Activated T-helper 17 cell treated with anti-CD3 and anti-CD28 coated beads, Interleukin-2, amount 50 U/mL, for 72 hours (primary cell): ENCODE data around the gene CHRNE. TPM values are rescaled to one million over a fixed set of nuclear protein-coding genes. Genes with fewer than 3 reads are reported as not detected.
"Not testable (repeated sequence)": the region's sequence is repeated elsewhere in the genome, so short reads cannot be mapped to it uniquely, and the experiment has no call there.

Experiments used
- ATAC-seq: fragments of 150-1000 bp; cut with Tn5 transposase; replicated peaks from 2 replicates; pipeline ENCODE4 v1.10.0; 2021; ENCODE audit warnings: mild to moderate bottlenecking, moderate library complexity
- H3K27ac Mint-ChIP-seq: one replicate; pipeline ENCODE4 v1.8.0; 2022; ENCODE audit warnings: mixed read lengths
- H3K27me3 Mint-ChIP-seq: one replicate; pipeline ENCODE4 v1.8.0; 2022; ENCODE audit warnings: mixed read lengths
- H3K36me3 Mint-ChIP-seq: one replicate; pipeline ENCODE4 v1.8.0; 2022; ENCODE audit warnings: low read depth, mild to moderate bottlenecking, mixed read lengths
- H3K4me1 Mint-ChIP-seq: one replicate; pipeline ENCODE4 v1.8.0; 2022; ENCODE audit warnings: mixed read lengths
- H3K4me3 Mint-ChIP-seq: one replicate; pipeline ENCODE4 v1.8.0; 2022; ENCODE audit warnings: mild to moderate bottlenecking, mixed read lengths
- H3K9me3 Mint-ChIP-seq: one replicate; pipeline ENCODE4 v1.8.0; 2022; ENCODE audit warnings: mixed read lengths
- total RNA-seq, 2 donors: library from RNA; stranded (reverse); gene quantifications; one replicate each; pipeline ENCODE4 v1.2.3, GENCODE V29; 2022

The CHRNE gene
- total RNA-seq, 2 donors from 2014 or later, result 0.35 to 0.69 TPM

DNA sequence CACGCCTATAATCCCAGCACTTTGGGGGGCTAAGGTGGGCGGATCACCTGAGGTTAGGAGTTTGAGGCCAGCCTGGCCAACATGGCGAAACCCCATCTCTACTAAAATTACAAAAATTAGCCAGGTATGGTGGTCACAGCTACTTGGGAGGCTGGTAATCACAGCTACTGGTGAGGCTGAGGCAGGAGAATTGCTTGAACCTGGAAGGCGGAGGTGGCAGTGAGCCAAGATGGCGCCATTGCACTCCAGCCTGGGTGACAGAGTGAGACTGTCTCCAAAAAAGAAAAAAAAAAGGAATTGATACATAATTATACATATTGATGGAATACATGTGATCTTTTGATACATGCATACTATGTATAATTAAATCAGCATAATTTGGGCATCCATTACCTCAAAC is 35.4 kb downstream of the CHRNE start:
- not testable (repeated sequence) for H3K4me3 Mint-ChIP-seq, H3K9me3 Mint-ChIP-seq, H3K4me1 Mint-ChIP-seq, ATAC-seq, H3K27ac Mint-ChIP-seq, H3K27me3 Mint-ChIP-seq
- peaks cover 14% of the 10 kb centered on the region for H3K36me3 Mint-ChIP-seq

DNA sequence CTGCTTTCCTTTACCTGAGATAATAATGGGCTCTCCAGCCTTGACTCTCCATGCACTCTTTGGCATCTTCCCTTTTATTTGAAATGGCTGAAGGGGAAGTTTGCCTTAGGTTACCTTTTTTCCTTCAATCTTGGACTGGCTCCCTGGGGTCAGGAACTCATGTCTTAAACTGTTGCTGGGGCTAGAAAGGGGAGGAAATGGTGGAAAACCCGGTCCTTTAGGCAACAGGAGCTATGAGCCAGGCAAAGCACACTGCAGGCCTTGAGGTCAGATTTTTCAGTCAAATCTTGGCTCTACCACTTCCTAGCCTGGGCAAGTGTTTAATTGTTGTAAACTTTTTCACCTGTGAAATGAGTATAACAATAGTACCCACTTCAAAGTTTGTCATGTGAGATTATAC is 39.6 kb downstream of the CHRNE start:
- Mint-ChIP-seq H3K36me3 (peaks cover 12% of the 10 kb centered on the region), H3K9me3 (no peaks in the 10 kb centered on the region), H3K4me3 (no peak overlapping the region), H3K27ac (no peak overlapping the region), H3K4me1 (peaks cover 10% of the 10 kb centered on the region), H3K27me3 (no peaks in the 10 kb centered on the region)
- no peak for ATAC-seq

DNA sequence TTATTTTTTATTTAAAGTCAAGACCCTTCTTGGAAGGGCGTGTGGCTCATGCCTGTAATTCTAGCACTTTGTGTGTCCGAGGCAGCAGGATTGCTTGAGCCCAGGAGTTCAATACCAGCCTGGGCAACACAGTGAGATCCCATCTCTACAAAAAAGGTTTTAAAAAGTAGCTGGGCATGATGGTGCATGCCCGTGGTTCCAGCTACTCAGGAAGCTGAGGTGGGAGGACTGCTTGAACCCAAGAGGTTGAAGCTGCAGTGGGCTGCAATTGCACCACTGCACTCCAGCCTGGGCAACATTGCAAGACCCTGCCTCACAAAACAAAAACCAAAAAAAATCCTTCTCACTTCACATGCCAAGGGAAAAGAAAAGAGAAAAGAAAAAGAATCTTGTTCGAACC is 40.2 kb downstream of the CHRNE start:
- Mint-ChIP-seq H3K4me3 (no peak overlapping the region), H3K9me3 (no peaks in the 10 kb centered on the region), H3K36me3 (peaks cover 12% of the 10 kb centered on the region), H3K27me3 (no peaks in the 10 kb centered on the region), H3K27ac (no peak overlapping the region), H3K4me1 (peaks cover 13% of the 10 kb centered on the region)
- no peak for ATAC-seq

DNA sequence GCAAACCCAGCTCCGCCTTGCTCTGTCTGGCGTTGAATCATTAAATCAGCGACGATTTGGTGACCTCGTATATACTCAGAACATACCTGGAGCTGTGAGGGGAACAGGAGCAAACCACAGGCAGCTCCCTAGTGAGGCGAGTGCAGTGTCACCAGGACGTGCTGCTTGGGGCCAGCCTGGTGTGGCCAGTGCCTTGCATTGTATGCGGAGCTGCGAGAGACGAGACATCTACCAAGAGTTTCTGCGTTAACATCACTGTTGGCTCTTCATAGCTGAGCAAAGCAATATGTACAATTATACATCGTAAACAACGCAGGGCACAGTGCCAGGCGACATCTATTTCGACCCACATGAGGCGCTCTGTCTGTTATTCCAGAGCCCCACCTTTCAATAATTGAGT is 41.8 kb downstream of the CHRNE start:
- H3K4me1 Mint-ChIP-seq, result peaks cover 22% of the 10 kb centered on the region
- H3K4me3 Mint-ChIP-seq, result no peak overlapping the region
- H3K36me3 Mint-ChIP-seq, result peaks cover 18% of the 10 kb centered on the region
- no peaks in the 10 kb centered on the region for H3K27me3 Mint-ChIP-seq
- no peak for ATAC-seq
- H3K9me3 Mint-ChIP-seq, result no peaks in the 10 kb centered on the region
- no peak overlapping the region for H3K27ac Mint-ChIP-seq

DNA sequence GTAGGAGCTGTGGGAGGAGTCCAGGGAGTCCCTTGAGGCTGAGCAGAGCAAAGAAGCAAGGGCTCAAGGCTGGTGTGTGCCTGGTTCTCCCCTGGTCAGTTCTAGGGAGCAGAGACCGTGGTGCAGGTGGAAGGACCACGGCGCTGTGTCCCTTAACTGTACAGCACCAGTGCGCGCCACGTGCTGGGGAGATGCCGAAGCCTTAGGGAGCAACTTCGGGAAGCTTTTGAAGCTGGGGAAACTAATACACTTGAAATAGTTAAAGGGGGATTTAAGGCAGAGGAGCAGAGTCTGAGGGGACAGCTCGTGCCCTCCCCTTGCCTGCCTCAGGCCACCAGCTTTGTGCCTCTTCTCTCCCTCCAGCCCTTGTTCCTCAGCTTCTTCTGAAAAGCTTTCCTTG is 42.2 kb downstream of the CHRNE start:
- no peak for ATAC-seq
- Mint-ChIP-seq H3K4me3 (no peak overlapping the region), H3K27me3 (no peaks in the 10 kb centered on the region)

DNA sequence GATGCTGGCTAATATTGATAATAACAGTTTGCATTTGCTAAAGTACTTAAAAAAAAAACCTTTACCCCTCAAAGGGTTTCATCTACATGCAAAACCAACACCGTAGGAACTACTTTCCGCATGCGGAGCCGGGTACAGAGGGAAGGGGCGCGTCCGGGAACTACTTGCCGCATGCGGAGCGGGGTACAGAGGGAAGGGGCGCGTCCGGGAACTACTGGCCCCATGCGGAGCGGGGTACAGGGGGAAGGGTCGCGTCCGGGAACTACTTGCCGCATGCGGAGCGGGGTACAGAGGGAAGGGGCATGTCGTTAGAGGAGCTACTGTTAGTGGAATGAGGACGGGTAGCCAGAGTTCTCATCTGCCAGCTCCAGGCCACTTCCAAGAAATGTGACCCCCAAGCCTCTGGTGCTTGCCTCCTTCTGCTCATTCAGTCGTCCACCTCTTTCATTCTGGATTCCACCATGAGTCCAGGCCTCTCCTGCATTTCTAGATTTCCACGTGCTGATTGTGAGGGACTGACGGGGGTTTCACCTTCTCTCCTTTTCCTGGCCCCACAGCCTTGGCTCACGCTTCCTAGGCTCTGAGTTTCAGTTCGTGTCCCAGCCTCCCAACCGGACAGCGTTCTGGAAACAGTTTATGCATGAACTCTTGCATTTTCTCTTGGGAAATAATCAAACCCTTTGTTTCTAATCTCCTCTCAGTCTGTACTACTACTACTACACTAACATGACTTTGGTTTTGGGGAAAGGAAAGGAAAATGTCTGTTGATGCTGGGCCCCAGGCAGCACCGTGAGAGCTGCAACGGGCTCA is 42.9 kb downstream of the CHRNE start:
- Mint-ChIP-seq H3K36me3 (peaks cover 18% of the 10 kb centered on the region), H3K9me3 (no peaks in the 10 kb centered on the region), H3K27me3 (no peaks in the 10 kb centered on the region), H3K27ac (no peak overlapping the region), H3K4me3 (no peak overlapping the region), H3K4me1 (peaks cover 22% of the 10 kb centered on the region)
- no peak for ATAC-seq

More for the DNA sequence above, 42.2 kb downstream of the CHRNE start:
- Mint-ChIP-seq H3K9me3 (no peaks in the 10 kb centered on the region), H3K27ac (no peak overlapping the region), H3K36me3 (peaks cover 18% of the 10 kb centered on the region), H3K4me1 (peaks cover 22% of the 10 kb centered on the region)

DNA sequence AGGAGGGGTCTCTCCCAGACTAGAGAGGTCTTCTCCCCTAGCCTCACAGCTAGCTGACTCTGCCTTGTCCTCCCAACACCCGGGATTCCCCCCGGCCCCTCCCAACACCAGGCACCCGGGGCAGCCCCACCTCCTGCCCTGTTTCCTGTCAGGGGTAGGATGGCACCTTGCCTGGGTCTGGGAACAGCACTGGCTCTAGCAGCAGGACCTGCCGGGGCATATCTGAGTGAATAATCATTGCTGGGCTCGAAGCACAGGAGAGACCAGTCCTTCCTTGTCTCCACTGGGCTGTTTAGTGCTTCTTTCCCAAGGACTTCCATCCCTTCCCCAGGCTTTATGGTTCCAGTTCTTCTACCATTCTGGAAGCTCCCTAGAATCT is 44.0 kb downstream of the CHRNE start:
- peak overlapping the region; percentile 30 for H3K27ac Mint-ChIP-seq
- no peaks in the 10 kb centered on the region for H3K9me3 Mint-ChIP-seq
- peaks cover 28% of the 10 kb centered on the region for H3K36me3 Mint-ChIP-seq
- H3K27me3 Mint-ChIP-seq, result no peaks in the 10 kb centered on the region
- no peak overlapping the region for H3K4me3 Mint-ChIP-seq
- H3K4me1 Mint-ChIP-seq, result peaks cover 22% of the 10 kb centered on the region
- peak; percentile 28 for ATAC-seq

DNA sequence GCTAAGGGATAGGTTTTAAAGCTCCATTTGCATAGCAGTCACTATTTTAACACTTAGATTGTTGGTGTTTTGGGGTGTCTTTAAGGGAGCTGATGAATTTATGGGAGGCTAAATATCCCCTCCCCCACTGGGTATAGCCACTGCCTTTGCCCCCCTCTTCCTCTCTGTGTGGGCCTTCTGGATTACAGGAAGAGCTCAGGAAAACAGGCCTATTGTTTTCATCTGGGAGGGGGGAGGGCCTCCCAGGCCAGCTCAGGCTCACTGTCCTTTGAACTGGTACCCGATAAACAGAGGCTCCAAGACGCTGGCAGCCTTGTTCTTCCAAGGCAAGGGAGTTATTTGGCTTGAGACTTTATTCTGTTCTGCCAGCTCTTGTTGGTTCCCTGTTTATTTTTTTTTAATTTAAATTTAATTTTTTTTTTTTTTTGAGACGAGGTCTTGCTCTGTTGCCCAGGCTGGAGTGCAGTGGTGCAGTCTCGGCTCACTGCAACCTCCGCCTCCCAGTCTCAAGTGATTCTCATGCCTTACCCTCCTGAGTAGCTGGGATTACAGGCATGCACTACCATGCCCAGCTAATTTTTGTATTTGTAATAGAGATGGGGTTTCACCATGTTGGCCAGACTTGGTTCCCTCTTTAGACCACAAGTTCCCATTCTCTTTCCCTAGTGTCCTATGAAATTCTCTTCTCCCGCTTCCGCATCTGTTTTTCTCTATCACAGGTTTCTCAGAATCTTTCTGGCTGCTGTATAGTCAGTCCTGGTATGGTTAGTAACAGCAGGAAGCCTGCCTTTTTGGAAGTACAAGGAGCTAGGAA is 44.6 kb downstream of the CHRNE start:
- no peaks in the 10 kb centered on the region for H3K27me3 Mint-ChIP-seq

DNA sequence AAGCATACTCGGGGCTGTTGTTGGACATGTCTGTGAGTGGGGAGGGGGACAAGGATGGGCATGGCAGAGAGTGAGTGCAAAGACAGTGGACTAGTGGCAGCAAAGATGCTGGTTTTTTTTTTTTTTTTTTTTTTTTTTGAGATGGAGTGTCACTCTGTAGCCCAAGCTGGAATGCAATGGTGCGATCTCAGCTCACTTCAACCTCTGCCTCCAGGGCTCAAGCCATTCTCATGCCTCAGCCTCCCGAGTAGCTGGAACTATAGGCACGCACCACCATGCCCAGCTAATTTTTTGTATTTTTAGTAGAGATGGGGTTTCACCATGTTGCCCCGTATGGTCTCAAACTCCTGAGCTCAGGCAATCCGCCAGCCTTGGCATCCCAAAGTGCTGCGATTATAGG is 45.6 kb downstream of the CHRNE start:
- peaks cover 29% of the 10 kb centered on the region for H3K36me3 Mint-ChIP-seq
- H3K4me3 Mint-ChIP-seq, ATAC-seq, H3K9me3 Mint-ChIP-seq, H3K27me3 Mint-ChIP-seq: not testable (repeated sequence)
- peaks cover 24% of the 10 kb centered on the region for H3K4me1 Mint-ChIP-seq
- peak overlapping the region; percentile 33 for H3K27ac Mint-ChIP-seq

More for the DNA sequence above, 44.6 kb downstream of the CHRNE start:
- Mint-ChIP-seq H3K9me3 (no peaks in the 10 kb centered on the region), H3K4me3 (no peak overlapping the region), H3K4me1 (peaks cover 22% of the 10 kb centered on the region), H3K36me3 (peaks cover 29% of the 10 kb centered on the region), H3K27ac (no peak overlapping the region)
- no peak for ATAC-seq

DNA sequence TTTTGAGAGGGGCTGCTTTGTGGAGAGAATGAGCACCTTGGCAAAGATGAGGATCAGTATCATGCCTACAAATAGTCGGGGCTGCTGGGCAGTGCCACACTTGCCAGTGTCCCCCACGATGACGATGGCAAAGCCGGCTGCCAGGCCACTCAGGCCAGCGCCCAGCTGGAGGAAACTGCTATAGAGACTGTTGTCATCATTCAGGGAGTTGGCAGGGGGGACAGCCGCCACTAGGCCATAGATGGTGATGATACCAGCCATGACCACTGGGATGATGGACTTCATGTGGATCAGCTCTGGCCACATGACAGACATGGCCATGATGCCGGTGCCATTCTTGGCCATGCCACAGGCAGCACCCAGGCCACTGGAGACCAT is 46.0 kb downstream of the CHRNE start:
- Mint-ChIP-seq H3K27me3 (no peaks in the 10 kb centered on the region), H3K27ac (peak overlapping the region; percentile 33)

DNA sequence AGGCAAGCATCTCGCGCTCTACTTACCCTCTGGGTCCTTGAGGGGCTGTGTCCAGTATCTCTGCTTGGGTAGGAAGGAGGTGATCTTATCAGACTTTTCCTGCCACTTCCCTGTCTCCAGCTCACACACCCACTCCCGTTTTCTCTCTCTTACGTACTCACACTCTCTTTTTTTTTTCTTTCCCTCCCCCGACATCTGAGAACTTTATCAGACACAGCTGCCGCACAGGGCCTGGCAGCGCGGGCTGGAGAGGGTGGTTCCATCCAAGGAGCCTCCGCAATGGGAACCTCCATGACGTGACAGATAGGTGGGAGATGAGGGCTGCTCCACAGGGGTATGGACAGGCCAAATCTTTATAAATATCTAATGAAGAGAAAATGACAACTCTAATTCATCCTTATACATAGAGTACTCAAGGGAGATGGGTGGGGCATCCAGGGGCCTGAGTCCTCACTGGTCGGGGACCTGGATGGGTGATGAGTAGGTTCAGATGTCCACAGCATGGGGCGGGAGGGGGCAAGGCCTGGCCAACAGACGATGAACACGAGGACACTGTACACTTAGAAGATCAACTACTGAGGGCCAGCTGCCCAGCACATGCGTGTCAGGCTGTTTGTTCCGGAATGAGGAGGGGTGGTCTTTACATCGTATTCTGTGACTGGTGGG is 46.5 kb downstream of the CHRNE start:
- Mint-ChIP-seq H3K4me3 (no peak overlapping the region), H3K27me3 (no peaks in the 10 kb centered on the region), H3K27ac (no peak overlapping the region), H3K9me3 (peaks cover 4% of the 10 kb centered on the region), H3K4me1 (peaks cover 24% of the 10 kb centered on the region), H3K36me3 (peaks cover 25% of the 10 kb centered on the region)
- ATAC-seq, result no peak

More for the DNA sequence above, 46.0 kb downstream of the CHRNE start:
- Mint-ChIP-seq H3K9me3 (peaks cover 4% of the 10 kb centered on the region), H3K36me3 (peaks cover 28% of the 10 kb centered on the region), H3K4me1 (peaks cover 26% of the 10 kb centered on the region), H3K4me3 (no peak overlapping the region)
- ATAC-seq, result no peak

DNA sequence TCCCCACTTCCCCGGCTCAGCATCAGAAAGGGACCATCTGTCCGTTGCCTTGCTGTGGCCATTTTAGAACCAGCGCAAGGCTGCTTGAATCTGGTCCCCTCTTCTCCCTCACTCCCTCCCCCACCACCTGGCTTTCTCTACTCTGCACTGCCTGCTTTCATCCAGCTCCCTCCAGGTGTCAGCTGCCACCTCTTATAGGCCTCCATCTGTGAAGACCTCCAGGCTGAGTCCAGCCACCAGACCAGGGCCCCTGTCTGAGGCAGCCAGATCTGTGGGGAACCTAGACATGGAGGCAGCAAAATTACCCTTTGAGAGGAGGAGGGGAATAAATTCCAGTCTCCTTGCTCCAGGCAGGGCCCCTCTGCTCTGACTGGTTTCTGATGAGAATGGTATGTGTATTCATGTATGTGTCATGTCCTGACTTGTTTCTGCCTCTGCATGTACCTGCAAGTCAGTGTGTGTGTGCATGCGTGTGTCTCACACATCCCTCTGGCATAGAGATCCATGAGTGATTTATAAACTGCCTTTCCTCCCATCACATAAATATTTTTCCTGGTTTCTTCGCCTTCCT is 48.7 kb downstream of the CHRNE start:
- ATAC-seq, result no peak
- H3K4me1 Mint-ChIP-seq, result peaks cover 24% of the 10 kb centered on the region
- no peak overlapping the region for H3K27ac Mint-ChIP-seq
- no peak overlapping the region for H3K4me3 Mint-ChIP-seq
- peaks cover 4% of the 10 kb centered on the region for H3K9me3 Mint-ChIP-seq
- H3K27me3 Mint-ChIP-seq, result no peaks in the 10 kb centered on the region
- H3K36me3 Mint-ChIP-seq, result peaks cover 17% of the 10 kb centered on the region

DNA sequence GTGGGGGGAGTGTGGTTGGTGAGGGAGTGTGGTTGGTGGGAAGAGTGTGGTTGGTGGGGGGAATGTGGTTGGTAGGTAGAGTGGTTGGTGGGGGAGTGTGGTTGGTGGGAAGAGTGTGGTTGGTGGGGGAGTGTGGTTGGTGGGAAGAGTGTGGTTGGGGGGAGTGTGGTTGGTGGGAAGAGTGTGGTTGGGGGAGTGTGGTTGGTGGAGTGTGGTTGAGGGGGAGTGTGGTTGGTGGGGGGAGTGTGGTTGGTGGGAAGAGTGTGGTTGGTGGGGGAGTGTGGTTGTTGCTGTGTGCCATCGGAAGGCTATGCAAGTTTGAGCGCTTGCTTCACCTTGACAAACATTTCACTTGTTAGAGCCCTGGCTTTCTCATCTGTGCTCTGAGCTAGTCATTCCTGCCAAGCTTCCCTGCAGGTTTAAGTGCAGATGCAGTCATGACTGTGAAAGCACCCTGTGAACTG is 49.7 kb downstream of the CHRNE start:
- Mint-ChIP-seq H3K27me3 (no peaks in the 10 kb centered on the region), H3K4me3 (no peak overlapping the region), H3K27ac (no peak overlapping the region), H3K36me3 (peaks cover 17% of the 10 kb centered on the region), H3K4me1 (peaks cover 24% of the 10 kb centered on the region), H3K9me3 (peaks cover 4% of the 10 kb centered on the region)
- ATAC-seq, result no peak

DNA sequence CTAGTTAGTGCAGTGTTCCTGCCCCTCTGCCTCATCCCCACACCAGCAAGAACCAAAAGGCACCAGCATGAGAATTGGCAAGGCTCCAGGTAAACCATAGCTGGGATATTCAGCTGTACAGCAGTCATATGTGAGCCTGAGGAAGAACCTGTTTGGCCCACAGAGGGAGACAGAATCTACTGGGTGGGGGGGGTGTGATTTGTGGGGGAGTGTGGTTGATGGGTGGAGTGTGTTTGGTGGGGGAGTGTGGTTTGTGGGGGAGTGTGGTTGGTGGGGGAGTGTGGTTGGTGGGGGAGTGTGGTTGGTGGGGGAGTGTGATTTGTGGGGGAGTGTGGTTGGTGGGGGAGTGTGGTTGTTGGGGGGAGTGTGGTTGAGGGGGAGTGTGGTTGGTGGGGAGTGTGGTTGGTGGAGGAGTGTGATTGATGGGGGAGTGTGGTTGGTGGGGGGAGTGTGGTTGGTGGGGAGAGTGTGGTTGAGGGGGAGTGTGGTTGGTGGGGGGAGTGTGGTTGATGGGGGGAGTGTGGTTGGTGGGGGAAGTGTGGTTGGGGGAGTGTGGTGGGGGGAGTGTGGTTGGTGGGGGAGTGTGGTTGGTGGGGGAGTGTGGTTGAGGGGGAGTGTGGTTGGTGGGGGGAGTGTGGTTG is 50.2 kb downstream of the CHRNE start:
- peaks cover 23% of the 10 kb centered on the region for H3K4me1 Mint-ChIP-seq
- no peak overlapping the region for H3K4me3 Mint-ChIP-seq
- H3K36me3 Mint-ChIP-seq, result peaks cover 17% of the 10 kb centered on the region
- ATAC-seq, result no peak
- peak overlapping the region; percentile 72 for H3K27ac Mint-ChIP-seq
- no peaks in the 10 kb centered on the region for H3K27me3 Mint-ChIP-seq
- H3K9me3 Mint-ChIP-seq, result peaks cover 4% of the 10 kb centered on the region
